GM23338 (cell line): ENCODE measurements around the gene ATP9B. TPM values are rescaled to one million over a fixed set of nuclear protein-coding genes. Genes with fewer than 3 reads are reported as not detected.

Experiments
- ATAC-seq: fragments of 200-7000 bp; cut with Tn5 transposase; 3 replicates; pipeline ENCODE4 v1.9.1; 2020
- DNase-seq: peaks from one replicate; pipeline ENCODE4 v3.0.0-alpha.2; 2015; ENCODE audit warnings: low spot score
- H2AFZ ChIP-seq: fragments of 200-600 bp; sonication (generic); 2 replicates; pipeline ENCODE4 v1.8.0; 2016; ENCODE audit warnings: antibody characterized with exemption, mild to moderate bottlenecking, moderate library complexity
- H3F3A ChIP-seq: fragments of 200-600 bp; sonication (generic); replicated peaks from 2 replicates; pipeline ENCODE4 v1.8.0; 2017; ENCODE audit warnings: antibody characterized with exemption, mixed run types, low read depth
- H3K27ac ChIP-seq: fragments of 200-600 bp; sonication (generic); 2 replicates; pipeline ENCODE4 v1.6.1; 2016; ENCODE audit warnings: low read depth
- H3K27me3 ChIP-seq: fragments of 200-600 bp; sonication (generic); 2 replicates; pipeline ENCODE4 v1.8.0; 2016; ENCODE audit warnings: mild to moderate bottlenecking, mixed run types, moderate library complexity; ENCODE audit not compliant: insufficient read depth
- H3K36me3 ChIP-seq: fragments of 200-600 bp; sonication (generic); 2 replicates; pipeline ENCODE4 v1.8.0; 2016; ENCODE audit warnings: mild to moderate bottlenecking; ENCODE audit not compliant: insufficient read depth
- H3K4me1 ChIP-seq: fragments of 200-600 bp; sonication (generic); 2 replicates; pipeline ENCODE4 v1.8.0; 2016; ENCODE audit warnings: mild to moderate bottlenecking, moderate library complexity; ENCODE audit not compliant: insufficient read depth
- H3K4me2 ChIP-seq: fragments of 200-600 bp; sonication (generic); 2 replicates; pipeline ENCODE4 v1.7.1; 2017; ENCODE audit warnings: mixed run types
- H3K4me3 ChIP-seq: fragments of 200-600 bp; sonication (generic); 2 replicates; pipeline ENCODE4 v1.6.1; 2016; ENCODE audit warnings: mixed run types
- H3K79me2 ChIP-seq: fragments of 200-600 bp; sonication (generic); replicated peaks from 2 replicates; pipeline ENCODE4 v1.8.0; 2017; ENCODE audit warnings: mild to moderate bottlenecking; ENCODE audit not compliant: insufficient read depth
- H3K9me2 ChIP-seq: fragments of 200-600 bp; sonication (generic); 2 replicates; pipeline ENCODE4 v1.8.0; 2017; ENCODE audit not compliant: insufficient read depth
- H4K20me1 ChIP-seq: fragments of 200-600 bp; sonication (generic); replicated peaks from 2 replicates; pipeline ENCODE4 v1.8.0; 2017; ENCODE audit warnings: mild to moderate bottlenecking; ENCODE audit not compliant: insufficient read depth
- H3K27ac Mint-ChIP-seq: 2 replicates; pipeline ENCODE4 v1.8.0; 2020; ENCODE audit warnings: inconsistent platforms, mild to moderate bottlenecking, moderate library complexity, mixed read lengths
- H3K27me3 Mint-ChIP-seq: 3 replicates; pipeline ENCODE4 v1.8.0; 2022; ENCODE audit warnings: low read depth, mild to moderate bottlenecking, moderate library complexity, mixed read lengths, inconsistent platforms; ENCODE audit not compliant: insufficient read depth, poor library complexity
- H3K36me3 Mint-ChIP-seq: 3 replicates; pipeline ENCODE4 v1.8.0; 2021; ENCODE audit warnings: low read depth, mild to moderate bottlenecking, inconsistent platforms, moderate library complexity, mixed read lengths
- H3K4me1 Mint-ChIP-seq: 3 replicates; pipeline ENCODE4 v1.8.0; 2020; ENCODE audit warnings: mild to moderate bottlenecking, inconsistent platforms, mixed read lengths
- H3K4me3 Mint-ChIP-seq: 3 replicates; pipeline ENCODE4 v1.8.0; 2021; ENCODE audit warnings: moderate library complexity, mild to moderate bottlenecking, inconsistent platforms, mixed read lengths
- H3K9me3 Mint-ChIP-seq: 3 replicates; pipeline ENCODE4 v1.8.0; 2020; ENCODE audit warnings: moderate library complexity, mild to moderate bottlenecking, inconsistent platforms, mixed read lengths
- CREB1 ChIP-seq: fragments of 250-450 bp; sonication (Bioruptor Pico); IDR thresholded peaks from 2 replicates; pipeline ENCODE4 v1.5.0; 2020; ENCODE audit warnings: low read depth, mild to moderate bottlenecking, moderate library complexity
- EZH2 ChIP-seq: fragments of 200-600 bp; sonication (generic); IDR thresholded peaks from one replicate; pipeline ENCODE4 v1.8.0; 2017; ENCODE audit warnings: antibody characterized with exemption, mild to moderate bottlenecking, low read depth; ENCODE audit not compliant: unreplicated experiment
- EZH2phosphoT487 ChIP-seq: fragments of 200-600 bp; sonication (generic); IDR thresholded peaks from one replicate; pipeline ENCODE4 v1.8.1; 2018; ENCODE audit warnings: antibody characterized with exemption; ENCODE audit not compliant: unreplicated experiment
- JUNB ChIP-seq: IDR thresholded peaks from one replicate; pipeline ENCODE4 v1.6.1; 2016; ENCODE audit warnings: antibody characterized with exemption; ENCODE audit not compliant: unreplicated experiment
- NANOG ChIP-seq: IDR thresholded peaks from 2 replicates; pipeline ENCODE4 v1.6.1; 2016; ENCODE audit warnings: antibody characterized with exemption, borderline replicate concordance
- POLR2AphosphoS5 ChIP-seq: IDR thresholded peaks from 2 replicates; pipeline ENCODE4 v1.6.1; 2016; ENCODE audit warnings: antibody characterized with exemption, low read depth
- STAT1 ChIP-seq: IDR thresholded peaks from one replicate; pipeline ENCODE4 v1.6.1; 2016; ENCODE audit warnings: antibody characterized with exemption; ENCODE audit not compliant: unreplicated experiment
- ZNF114 ChIP-seq: fragments of 250-450 bp; sonication (Bioruptor Pico); IDR thresholded peaks from 2 replicates; pipeline ENCODE4 v1.5.0; 2020; ENCODE audit warnings: mild to moderate bottlenecking, moderate library complexity
- ZNF331 ChIP-seq: fragments of 250-450 bp; sonication (Bioruptor Pico); IDR thresholded peaks from 2 replicates; pipeline ENCODE4 v1.5.0; 2020; ENCODE audit warnings: low read depth, mild to moderate bottlenecking, moderate library complexity
- polyA plus RNA-seq: library from polyadenylated mRNA; unstranded; fragments of >200 nt; fragmentation: Nextera tagmentation; extraction: Ambion mirVana; gene quantifications from 2 replicates; pipeline ENCODE4 v1.2.1, GENCODE V29; 2016
- total RNA-seq: library from RNA; depleted of rRNA; stranded (reverse); fragments of >200 nt; shearing (Covaris generic); gene quantifications from 2 replicates; pipeline ENCODE4 v1.2.3, GENCODE V29; 2014
- TF ChIP-seq, protein P1 (sequence below): IDR thresholded peaks from 2 replicates; pipeline ENCODE4 v1.6.1; 2016; ENCODE audit warnings: antibody characterized with exemption
- TF ChIP-seq, protein P2 (sequence below), 2 experiments: fragments of 200-600 bp in 1 of 2; sonication (generic) in 1 of 2; conservative IDR thresholded peaks; 2 replicates each; pipeline versions ENCODE4 v1.5.1 to v1.6.1; 2016 to 2017; ENCODE audit warnings: antibody characterized with exemption in 2 of 2, low read depth in 2 of 2, mild to moderate bottlenecking in 2 of 2, moderate library complexity in 1 of 2
- TF ChIP-seq, protein P3 (sequence below): fragments of 250-450 bp; sonication (Bioruptor Pico); IDR thresholded peaks from 2 replicates; pipeline ENCODE4 v1.5.0; 2020; ENCODE audit warnings: mild to moderate bottlenecking, moderate library complexity
- TF ChIP-seq, protein P4 (sequence below): IDR thresholded peaks from one replicate; pipeline ENCODE4 v1.6.1; 2018; ENCODE audit warnings: antibody characterized with exemption; ENCODE audit not compliant: unreplicated experiment

The ATP9B gene
- total and polyA plus RNA-seq, 2 experiments from 2014 or later = 14.2 to 25.6 TPM

DNA sequence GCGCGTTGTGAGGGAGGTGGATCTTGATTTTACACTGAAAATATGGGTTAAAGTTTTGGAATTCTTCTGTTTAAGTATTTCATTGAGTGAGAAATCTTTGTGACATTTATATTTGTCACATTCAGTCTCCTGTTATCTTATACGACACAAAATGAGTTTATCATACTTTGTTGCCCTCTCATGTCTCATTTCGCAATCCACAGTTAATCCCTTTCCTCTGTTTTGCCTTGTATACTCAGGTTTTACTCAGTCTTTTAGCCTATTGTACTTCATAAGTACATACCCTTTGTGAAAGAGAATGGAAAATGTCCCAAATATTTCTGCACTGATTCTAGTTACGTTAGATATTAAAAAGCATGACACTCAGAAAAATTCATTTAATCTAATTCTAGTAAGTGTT lies 142.7 kb downstream of the ATP9B start:
- Histone ChIP-seq H4K20me1 (peaks cover 5% of the 10 kb centered on the region), H3K27ac (no peak overlapping the region), H3K4me1 (no peaks in the 10 kb centered on the region), H3K79me2 (no peaks in the 10 kb centered on the region; the same call in 1 of the 2 replicates), H3K36me3 (no peaks in the 10 kb centered on the region), H3K4me3 (no peak overlapping the region), H3K9me2 (no peaks in the 10 kb centered on the region), H3K27me3 (no peaks in the 10 kb centered on the region), H2AFZ (no peak overlapping the region), H3K4me2 (no peak overlapping the region), H3F3A (no peaks in the 10 kb centered on the region)
- peaks cover 9% of the 10 kb centered on the region; the same call in 2 of the 3 replicates for H3K36me3 Mint-ChIP-seq
- DNase-seq = no peak
- H3K27ac Mint-ChIP-seq = peak overlapping the region; percentile 51
- H3K9me3 Mint-ChIP-seq = no peaks in the 10 kb centered on the region
- ATAC-seq = no peak
- peaks cover 2% of the 10 kb centered on the region for H3K27me3 Mint-ChIP-seq
- TF ChIP-seq, protein P1, sequence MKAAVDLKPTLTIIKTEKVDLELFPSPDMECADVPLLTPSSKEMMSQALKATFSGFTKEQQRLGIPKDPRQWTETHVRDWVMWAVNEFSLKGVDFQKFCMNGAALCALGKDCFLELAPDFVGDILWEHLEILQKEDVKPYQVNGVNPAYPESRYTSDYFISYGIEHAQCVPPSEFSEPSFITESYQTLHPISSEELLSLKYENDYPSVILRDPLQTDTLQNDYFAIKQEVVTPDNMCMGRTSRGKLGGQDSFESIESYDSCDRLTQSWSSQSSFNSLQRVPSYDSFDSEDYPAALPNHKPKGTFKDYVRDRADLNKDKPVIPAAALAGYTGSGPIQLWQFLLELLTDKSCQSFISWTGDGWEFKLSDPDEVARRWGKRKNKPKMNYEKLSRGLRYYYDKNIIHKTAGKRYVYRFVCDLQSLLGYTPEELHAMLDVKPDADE = no peak
- TF ChIP-seq, protein P2, sequence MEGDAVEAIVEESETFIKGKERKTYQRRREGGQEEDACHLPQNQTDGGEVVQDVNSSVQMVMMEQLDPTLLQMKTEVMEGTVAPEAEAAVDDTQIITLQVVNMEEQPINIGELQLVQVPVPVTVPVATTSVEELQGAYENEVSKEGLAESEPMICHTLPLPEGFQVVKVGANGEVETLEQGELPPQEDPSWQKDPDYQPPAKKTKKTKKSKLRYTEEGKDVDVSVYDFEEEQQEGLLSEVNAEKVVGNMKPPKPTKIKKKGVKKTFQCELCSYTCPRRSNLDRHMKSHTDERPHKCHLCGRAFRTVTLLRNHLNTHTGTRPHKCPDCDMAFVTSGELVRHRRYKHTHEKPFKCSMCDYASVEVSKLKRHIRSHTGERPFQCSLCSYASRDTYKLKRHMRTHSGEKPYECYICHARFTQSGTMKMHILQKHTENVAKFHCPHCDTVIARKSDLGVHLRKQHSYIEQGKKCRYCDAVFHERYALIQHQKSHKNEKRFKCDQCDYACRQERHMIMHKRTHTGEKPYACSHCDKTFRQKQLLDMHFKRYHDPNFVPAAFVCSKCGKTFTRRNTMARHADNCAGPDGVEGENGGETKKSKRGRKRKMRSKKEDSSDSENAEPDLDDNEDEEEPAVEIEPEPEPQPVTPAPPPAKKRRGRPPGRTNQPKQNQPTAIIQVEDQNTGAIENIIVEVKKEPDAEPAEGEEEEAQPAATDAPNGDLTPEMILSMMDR (conservative IDR thresholded peaks at IDR 0.05; ENCODE audit: low read depth in 2 of 2) = no peak
- TF ChIP-seq CREB1 = no peak
- TF ChIP-seq ZNF114 (CRISPR knock-in tag) = no peak
- no peak for TF ChIP-seq EZH2phosphoT487
- no peak for TF ChIP-seq JUNB
- TF ChIP-seq, protein P3, sequence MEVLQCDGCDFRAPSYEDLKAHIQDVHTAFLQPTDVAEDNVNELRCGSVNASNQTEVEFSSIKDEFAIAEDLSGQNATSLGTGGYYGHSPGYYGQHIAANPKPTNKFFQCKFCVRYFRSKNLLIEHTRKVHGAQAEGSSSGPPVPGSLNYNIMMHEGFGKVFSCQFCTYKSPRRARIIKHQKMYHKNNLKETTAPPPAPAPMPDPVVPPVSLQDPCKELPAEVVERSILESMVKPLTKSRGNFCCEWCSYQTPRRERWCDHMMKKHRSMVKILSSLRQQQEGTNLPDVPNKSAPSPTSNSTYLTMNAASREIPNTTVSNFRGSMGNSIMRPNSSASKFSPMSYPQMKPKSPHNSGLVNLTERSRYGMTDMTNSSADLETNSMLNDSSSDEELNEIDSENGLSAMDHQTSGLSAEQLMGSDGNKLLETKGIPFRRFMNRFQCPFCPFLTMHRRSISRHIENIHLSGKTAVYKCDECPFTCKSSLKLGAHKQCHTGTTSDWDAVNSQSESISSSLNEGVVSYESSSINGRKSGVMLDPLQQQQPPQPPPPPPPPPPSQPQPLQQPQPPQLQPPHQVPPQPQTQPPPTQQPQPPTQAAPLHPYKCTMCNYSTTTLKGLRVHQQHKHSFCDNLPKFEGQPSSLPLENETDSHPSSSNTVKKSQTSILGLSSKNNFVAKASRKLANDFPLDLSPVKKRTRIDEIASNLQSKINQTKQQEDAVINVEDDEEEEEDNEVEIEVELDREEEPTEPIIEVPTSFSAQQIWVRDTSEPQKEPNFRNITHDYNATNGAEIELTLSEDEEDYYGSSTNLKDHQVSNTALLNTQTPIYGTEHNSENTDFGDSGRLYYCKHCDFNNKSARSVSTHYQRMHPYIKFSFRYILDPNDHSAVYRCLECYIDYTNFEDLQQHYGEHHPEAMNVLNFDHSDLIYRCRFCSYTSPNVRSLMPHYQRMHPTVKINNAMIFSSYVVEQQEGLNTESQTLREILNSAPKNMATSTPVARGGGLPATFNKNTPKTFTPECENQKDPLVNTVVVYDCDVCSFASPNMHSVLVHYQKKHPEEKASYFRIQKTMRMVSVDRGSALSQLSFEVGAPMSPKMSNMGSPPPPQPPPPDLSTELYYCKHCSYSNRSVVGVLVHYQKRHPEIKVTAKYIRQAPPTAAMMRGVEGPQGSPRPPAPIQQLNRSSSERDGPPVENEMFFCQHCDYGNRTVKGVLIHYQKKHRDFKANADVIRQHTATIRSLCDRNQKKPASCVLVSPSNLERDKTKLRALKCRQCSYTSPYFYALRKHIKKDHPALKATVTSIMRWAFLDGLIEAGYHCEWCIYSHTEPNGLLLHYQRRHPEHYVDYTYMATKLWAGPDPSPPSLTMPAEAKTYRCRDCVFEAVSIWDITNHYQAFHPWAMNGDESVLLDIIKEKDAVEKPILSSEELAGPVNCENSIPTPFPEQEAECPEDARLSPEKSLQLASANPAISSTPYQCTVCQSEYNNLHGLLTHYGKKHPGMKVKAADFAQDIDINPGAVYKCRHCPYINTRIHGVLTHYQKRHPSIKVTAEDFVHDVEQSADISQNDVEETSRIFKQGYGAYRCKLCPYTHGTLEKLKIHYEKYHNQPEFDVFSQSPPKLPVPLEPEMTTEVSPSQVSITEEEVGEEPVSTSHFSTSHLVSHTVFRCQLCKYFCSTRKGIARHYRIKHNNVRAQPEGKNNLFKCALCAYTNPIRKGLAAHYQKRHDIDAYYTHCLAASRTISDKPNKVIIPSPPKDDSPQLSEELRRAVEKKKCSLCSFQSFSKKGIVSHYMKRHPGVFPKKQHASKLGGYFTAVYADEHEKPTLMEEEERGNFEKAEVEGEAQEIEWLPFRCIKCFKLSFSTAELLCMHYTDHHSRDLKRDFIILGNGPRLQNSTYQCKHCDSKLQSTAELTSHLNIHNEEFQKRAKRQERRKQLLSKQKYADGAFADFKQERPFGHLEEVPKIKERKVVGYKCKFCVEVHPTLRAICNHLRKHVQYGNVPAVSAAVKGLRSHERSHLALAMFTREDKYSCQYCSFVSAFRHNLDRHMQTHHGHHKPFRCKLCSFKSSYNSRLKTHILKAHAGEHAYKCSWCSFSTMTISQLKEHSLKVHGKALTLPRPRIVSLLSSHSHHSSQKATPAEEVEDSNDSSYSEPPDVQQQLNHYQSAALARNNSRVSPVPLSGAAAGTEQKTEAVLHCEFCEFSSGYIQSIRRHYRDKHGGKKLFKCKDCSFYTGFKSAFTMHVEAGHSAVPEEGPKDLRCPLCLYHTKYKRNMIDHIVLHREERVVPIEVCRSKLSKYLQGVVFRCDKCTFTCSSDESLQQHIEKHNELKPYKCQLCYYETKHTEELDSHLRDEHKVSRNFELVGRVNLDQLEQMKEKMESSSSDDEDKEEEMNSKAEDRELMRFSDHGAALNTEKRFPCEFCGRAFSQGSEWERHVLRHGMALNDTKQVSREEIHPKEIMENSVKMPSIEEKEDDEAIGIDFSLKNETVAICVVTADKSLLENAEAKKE = no peak
- no peak for TF ChIP-seq NANOG
- no peak for TF ChIP-seq EZH2
- TF ChIP-seq, protein P4, sequence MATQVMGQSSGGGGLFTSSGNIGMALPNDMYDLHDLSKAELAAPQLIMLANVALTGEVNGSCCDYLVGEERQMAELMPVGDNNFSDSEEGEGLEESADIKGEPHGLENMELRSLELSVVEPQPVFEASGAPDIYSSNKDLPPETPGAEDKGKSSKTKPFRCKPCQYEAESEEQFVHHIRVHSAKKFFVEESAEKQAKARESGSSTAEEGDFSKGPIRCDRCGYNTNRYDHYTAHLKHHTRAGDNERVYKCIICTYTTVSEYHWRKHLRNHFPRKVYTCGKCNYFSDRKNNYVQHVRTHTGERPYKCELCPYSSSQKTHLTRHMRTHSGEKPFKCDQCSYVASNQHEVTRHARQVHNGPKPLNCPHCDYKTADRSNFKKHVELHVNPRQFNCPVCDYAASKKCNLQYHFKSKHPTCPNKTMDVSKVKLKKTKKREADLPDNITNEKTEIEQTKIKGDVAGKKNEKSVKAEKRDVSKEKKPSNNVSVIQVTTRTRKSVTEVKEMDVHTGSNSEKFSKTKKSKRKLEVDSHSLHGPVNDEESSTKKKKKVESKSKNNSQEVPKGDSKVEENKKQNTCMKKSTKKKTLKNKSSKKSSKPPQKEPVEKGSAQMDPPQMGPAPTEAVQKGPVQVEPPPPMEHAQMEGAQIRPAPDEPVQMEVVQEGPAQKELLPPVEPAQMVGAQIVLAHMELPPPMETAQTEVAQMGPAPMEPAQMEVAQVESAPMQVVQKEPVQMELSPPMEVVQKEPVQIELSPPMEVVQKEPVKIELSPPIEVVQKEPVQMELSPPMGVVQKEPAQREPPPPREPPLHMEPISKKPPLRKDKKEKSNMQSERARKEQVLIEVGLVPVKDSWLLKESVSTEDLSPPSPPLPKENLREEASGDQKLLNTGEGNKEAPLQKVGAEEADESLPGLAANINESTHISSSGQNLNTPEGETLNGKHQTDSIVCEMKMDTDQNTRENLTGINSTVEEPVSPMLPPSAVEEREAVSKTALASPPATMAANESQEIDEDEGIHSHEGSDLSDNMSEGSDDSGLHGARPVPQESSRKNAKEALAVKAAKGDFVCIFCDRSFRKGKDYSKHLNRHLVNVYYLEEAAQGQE = no peak
- TF ChIP-seq STAT1 = no peak
- TF ChIP-seq ZNF331 (CRISPR knock-in tag) = no peak
- no peak for TF ChIP-seq POLR2AphosphoS5
- H3K4me3 Mint-ChIP-seq = no peak overlapping the region
- no peaks in the 10 kb centered on the region for H3K4me1 Mint-ChIP-seq
